A549 (cell line): ENCODE data around the gene AURKB. TPM values are rescaled to one million over a fixed set of nuclear protein-coding genes. Genes with fewer than 3 reads are reported as not detected.

ENCODE experiments used
- ATAC-seq, 2 experiments: fragments of 200-7000 bp in 1 of 2; fragments of >200 bp in 1 of 2; cut with Nextera tagmentation in 1 of 2; cut with Tn5 transposase in 1 of 2; 3 replicates each; pipeline versions ENCODE4 v1.8.0 to v1.9.1; 2018 to 2020; ENCODE audit warnings: mild to moderate bottlenecking in 1 of 2, moderate library complexity in 1 of 2
- CTCF ChIA-PET: fragments of 300-600 bp; sonication (Branson Sonifier 250); formaldehyde crosslinking; extraction: SDS; loops from one replicate; lab custom pipeline; 2021; ENCODE audit warnings: antibody characterized with exemption, inconsistent platforms; lab: Yijun Ruan, JAX
- POLR2A ChIA-PET: fragments of 350-600 bp; formaldehyde crosslinking; extraction: SDS; loops from one replicate; lab custom pipeline; 2021; ENCODE audit warnings: antibody characterized with exemption, inconsistent platforms; lab: Yijun Ruan, JAX
- DNase-seq, 2 experiments: peaks; one replicate each; pipeline versions ENCODE4 v3.0.0 to v3.0.0-alpha.2; 2011 to 2016; ENCODE audit warnings: low read depth in 1 of 2, low spot score in 1 of 2
- FAIRE-seq: peaks from 2 replicates; lab custom pipeline; 2011; peaks lifted over from hg19 to GRCh38; lab: Jason Lieb, UNC
- H3K27ac ChIP-seq, 2 experiments: fragments of >200 bp; sonication (Bioruptor Twin); formaldehyde crosslinking; 3 replicates each; pipeline ENCODE4 v1.5.1; 2016 to 2017
- H3K4me1 ChIP-seq: fragments of >200 bp; sonication (Bioruptor Twin); formaldehyde crosslinking; 3 replicates; pipeline ENCODE4 v1.6.1; 2016
- H3K4me2 ChIP-seq: fragments of >200 bp; sonication (Bioruptor Twin); formaldehyde crosslinking; 3 replicates; pipeline ENCODE4 v1.6.1; 2016
- H3K4me3 ChIP-seq: fragments of >200 bp; sonication (Bioruptor Twin); formaldehyde crosslinking; 3 replicates; pipeline ENCODE4 v1.5.1; 2016
- H3K9me3 ChIP-seq: fragments of >200 bp; sonication (Bioruptor Twin); formaldehyde crosslinking; 3 replicates; pipeline ENCODE4 v1.6.1; 2016
- BCL3 ChIP-seq: fragments of >200 bp; sonication (Bioruptor Twin); formaldehyde crosslinking; IDR thresholded peaks from 3 replicates; pipeline ENCODE4 v1.6.1; 2016
- CBX2 ChIP-seq: fragments of 200-600 bp; sonication (generic); IDR thresholded peaks from 2 replicates; pipeline ENCODE4 v1.6.1; 2016; ENCODE audit warnings: low read depth, mild to moderate bottlenecking, borderline replicate concordance
- CBX8 ChIP-seq: fragments of 200-600 bp; sonication (generic); IDR thresholded peaks from 2 replicates; pipeline ENCODE4 v1.6.1; 2016
- CEBPB ChIP-seq, 2 experiments: fragments of >200 bp in 1 of 2; sonication (Bioruptor Twin) in 1 of 2; formaldehyde crosslinking in 1 of 2; IDR thresholded peaks; 2 replicates each; pipeline ENCODE4 v1.6.1; 2012 to 2016
- E2F6 ChIP-seq: IDR thresholded peaks from 2 replicates; pipeline ENCODE4 v1.6.1; 2012; ENCODE audit warnings: low read depth, borderline replicate concordance
- ELK1 ChIP-seq: fragments of 150-350 bp; IDR thresholded peaks from 2 replicates; pipeline ENCODE4 v1.6.1; 2014; ENCODE audit warnings: low read depth, mild to moderate bottlenecking, low read length
- ESRRA ChIP-seq: fragments of 150-350 bp; IDR thresholded peaks from 2 replicates; pipeline ENCODE4 v1.6.1; 2014; ENCODE audit warnings: mild to moderate bottlenecking, low read length, borderline replicate concordance
- FOSL2 ChIP-seq, 2 experiments: fragments of 450-650 bp in 1 of 2; fragments of >200 bp in 1 of 2; sonication (Bioruptor Twin) in 1 of 2; formaldehyde crosslinking; IDR thresholded peaks; 2 replicates each; pipeline versions ENCODE4 v1.5.0 to v1.6.1; 2016 to 2020; ENCODE audit warnings: mild to moderate bottlenecking in 1 of 2, moderate library complexity in 1 of 2
- GATA3 ChIP-seq: IDR thresholded peaks from 2 replicates; pipeline ENCODE4 v1.6.1; 2012; ENCODE audit warnings: borderline replicate concordance
- HDAC2 ChIP-seq: fragments of 200-600 bp; sonication (generic); IDR thresholded peaks from 2 replicates; pipeline ENCODE4 v1.6.1; 2016
- HOXA7 ChIP-seq: fragments of 250-450 bp; sonication (Bioruptor Pico); IDR thresholded peaks from 2 replicates; pipeline ENCODE4 v1.5.0; 2020; ENCODE audit warnings: mild to moderate bottlenecking, moderate library complexity
- HOXB13 ChIP-seq: fragments of 250-450 bp; sonication (Bioruptor Pico); IDR thresholded peaks from 2 replicates; pipeline ENCODE4 v1.5.0; 2020; ENCODE audit warnings: low read depth, mild to moderate bottlenecking, moderate library complexity
- JUN ChIP-seq, 2 experiments: fragments of >200 bp; sonication (Bioruptor Twin); formaldehyde crosslinking; IDR thresholded peaks; 2 replicates in 1 of 2; 3 replicates in 1 of 2; pipeline ENCODE4 v1.6.1; 2016 to 2017
- JUNB ChIP-seq: fragments of >200 bp; sonication (Bioruptor Twin); formaldehyde crosslinking; IDR thresholded peaks from 2 replicates; pipeline ENCODE4 v1.6.1; 2016
- KDM1A ChIP-seq: fragments of 200-600 bp; sonication (generic); IDR thresholded peaks from 2 replicates; pipeline ENCODE4 v1.6.1; 2016; ENCODE audit warnings: low read depth, mild to moderate bottlenecking
- MAFK ChIP-seq: fragments of 450-650 bp; IDR thresholded peaks from 2 replicates; pipeline ENCODE4 v1.6.1; 2014; ENCODE audit not compliant: partially characterized antibody
- MAX ChIP-seq: IDR thresholded peaks from 2 replicates; pipeline ENCODE4 v1.6.1; 2012
- MAZ ChIP-seq: fragments of 150-350 bp; IDR thresholded peaks from 2 replicates; pipeline ENCODE4 v1.6.1; 2014; ENCODE audit warnings: antibody characterized with exemption, low read depth, low read length, borderline replicate concordance
- MYC ChIP-seq: IDR thresholded peaks from 2 replicates; pipeline ENCODE4 v1.6.1; 2012; ENCODE audit warnings: mild to moderate bottlenecking, inconsistent platforms, low read length, improper control_type of control experiment, borderline replicate concordance
- NFE2L2 ChIP-seq: fragments of 150-350 bp; conservative IDR thresholded peaks from 2 replicates; pipeline ENCODE4 v1.6.1; 2014; ENCODE audit warnings: low read length
- NPAS2 ChIP-seq: fragments of 250-450 bp; sonication (Bioruptor Pico); IDR thresholded peaks from 2 replicates; pipeline ENCODE4 v1.8.0; 2022; ENCODE audit warnings: mild to moderate bottlenecking, moderate library complexity, borderline replicate concordance
- NR3C1 ChIP-seq: fragments of >200 bp; sonication (Bioruptor Twin); formaldehyde crosslinking; IDR thresholded peaks from 3 replicates; pipeline ENCODE4 v1.6.1; 2017
- PBX3 ChIP-seq: IDR thresholded peaks from 2 replicates; pipeline ENCODE4 v1.6.1; 2012
- RARB ChIP-seq: fragments of 250-450 bp; sonication (Bioruptor Pico); IDR thresholded peaks from 2 replicates; pipeline ENCODE4 v1.8.0; 2021; ENCODE audit warnings: mild to moderate bottlenecking, moderate library complexity
- RCOR1 ChIP-seq: fragments of 150-350 bp; IDR thresholded peaks from 2 replicates; pipeline ENCODE4 v1.6.1; 2014; ENCODE audit warnings: antibody characterized with exemption, low read length, low read depth
- RFX5 ChIP-seq: fragments of 450-650 bp; IDR thresholded peaks from 2 replicates; pipeline ENCODE4 v1.7.1; 2014; ENCODE audit warnings: antibody characterized with exemption, mild to moderate bottlenecking, moderate library complexity
- SMC3 ChIP-seq: fragments of >200 bp; sonication (Bioruptor Twin); formaldehyde crosslinking; IDR thresholded peaks from 3 replicates; pipeline ENCODE4 v1.6.1; 2018; ENCODE audit warnings: inconsistent platforms
- TFCP2L1 ChIP-seq: fragments of 250-450 bp; sonication (Bioruptor Pico); IDR thresholded peaks from 2 replicates; pipeline ENCODE4 v1.5.0; 2021; ENCODE audit warnings: mild to moderate bottlenecking
- ZFP36 ChIP-seq: fragments of 450-650 bp; IDR thresholded peaks from 2 replicates; pipeline ENCODE4 v1.6.1; 2014; ENCODE audit warnings: borderline replicate concordance; ENCODE audit not compliant: partially characterized antibody
- WGBS: methylation state at CpG from one replicate; pipeline ENCODE4 v1.1.6; 2017; ENCODE audit errors: missing lambda C conversion rate; 5-methylcytosine and 5-hydroxymethylcytosine counted together
- polyA plus RNA-seq, 4 experiments: library from polyadenylated mRNA; depleted of rRNA in 3 of 4; stranded (reverse); fragments of >200 nt; fragmentation: RNase III in 1 of 4; extraction: RNeasy Plus Mini Kit Qiagen cat#74134 plus additional on column Dnase treatment in 1 of 4; gene quantifications; 2 replicates in 3 of 4; 3 replicates in 1 of 4; pipeline ENCODE4 v1.2.3, GENCODE V29; 2011 to 2017

Gene AURKB
- polyA plus RNA-seq, 2 of the 4 experiments (the other 2 are of a cell fraction): 51.0 to 130 TPM

GRCh38 chr17:8163978-8164814 lies 46.2 kb downstream of the AURKB start:
- H3K4me3 ChIP-seq: no peak overlapping the region
- CTCF ChIA-PET: interaction anchor here (0.8 to 7.5 kb wide), 6 partner anchors 9 to 90 kb away, joined by 3 to 116 read pairs (median 6); partner anchors contain the start of genes ALOXE3 and HES7
- no peak for TF ChIP-seq HDAC2
- TF ChIP-seq HOXA7 (CRISPR knock-in tag): no peak
- no peak for TF ChIP-seq JUNB
- 0 out of 2 replicates have a peak, but pooled peaks have one; percentile 35 for TF ChIP-seq MAX
- no peak for TF ChIP-seq RCOR1
- TF ChIP-seq JUN (IDR thresholded peaks at IDR 0.05): 0 out of 5 replicates have a peak, but pooled peaks of 1 of the 2 experiments have one; percentile 49
- TF ChIP-seq MYC: no peak
- no peak for TF ChIP-seq SMC3
- H3K27ac ChIP-seq: peak overlapping the region; percentile 92 to 98
- DNase-seq: peak; percentile 48 to 76
- FAIRE-seq: no peak
- POLR2A ChIA-PET: interaction anchor here (0.6 to 1.5 kb wide), 3 partner anchors 9 to 285 kb away, joined by 3 to 22 read pairs (median 3); no protein-coding TSS in a partner anchor
- H3K9me3 ChIP-seq: no peaks in the 10 kb centered on the region
- peak; percentile 33 to 57; a peak in 5 of 6 replicates for ATAC-seq
- H3K4me1 ChIP-seq: peaks cover 34% of the 10 kb centered on the region
- 26% methylated on average over 11 of the region's 13 CpGs for WGBS
- peak overlapping the region; percentile 85 for H3K4me2 ChIP-seq

- ChIA-PET CTCF (interaction anchor here (0.6 to 19.5 kb wide), 7 partner anchors 10 to 89 kb away, joined by 3 to 601 read pairs (median 6); partner anchors contain the start of genes ALOXE3 and HES7), POLR2A (interaction anchor here (0.6 to 1.5 kb wide), 4 partner anchors 10 to 284 kb away, joined by 3 to 22 read pairs (median 3); no protein-coding TSS in a partner anchor)
- Histone ChIP-seq H3K4me3 (peak overlapping the region; percentile 65), H3K4me2 (peak overlapping the region; percentile 85), H3K9me3 (no peaks in the 10 kb centered on the region), H3K4me1 (peaks cover 38% of the 10 kb centered on the region), H3K27ac (peak overlapping the region; percentile 92 to 98)
- FAIRE-seq: no peak
- ATAC-seq: peak; percentile 39 to 52
- WGBS: 26% methylated on average over 22 of the region's 55 CpGs
- TF ChIP-seq KDM1A (no peak), ESRRA (no peak), BCL3 (peak; percentile 18; the same call in 1 of the 3 replicates), TFCP2L1 (CRISPR knock-in tag) (no peak), CEBPB (IDR thresholded peaks at IDR 0.05) (peak in 1 of 2 experiments; percentile 63; a peak in 1 of 4 replicates), MAZ (no peak), ZFP36 (no peak), MAFK (no peak), JUN (IDR thresholded peaks at IDR 0.05) (peak; percentile 20 to 74; a peak in 3 of 5 replicates), CBX2 (no peak), NPAS2 (CRISPR knock-in tag) (no peak), PBX3 (no peak), E2F6 (peak; percentile 85), NFE2L2 (no peak), FOSL2 (IDR thresholded peaks at IDR 0.05) (no peak), FOSL2 (CRISPR knock-in tag; IDR thresholded peaks at IDR 0.05) (no peak), RFX5 (no peak), MYC (no peak), MAX (peak; percentile 46), HDAC2 (no peak), RARB (CRISPR knock-in tag) (peak; percentile 55; the same call in 1 of the 2 replicates), CBX8 (no peak), RCOR1 (no peak), ELK1 (no peak), HOXB13 (no peak), NR3C1 (no peak), GATA3 (no peak)
- peak in 1 of 2 experiments; percentile 46 for DNase-seq
These were observed 47.1 kb downstream of the AURKB start for GRCh38 chr17:8162997-8163977.
